ACHN (cell line): ENCODE data around the gene MRGPRF.

Source experiments
- DNase-seq: peaks from one replicate; pipeline ENCODE4 v3.0.0-alpha.2; 2015
- in situ Hi-C: cut with HindIII; loops from 2 replicates; pipeline ENCODE4 v1.10.0; 2017; ENCODE audit warnings: low sequenced_read_pairs, low pct_ligation_motif_present, low pct_unique_long_range_greater_than_20kb

Gene MRGPRF

DNA sequence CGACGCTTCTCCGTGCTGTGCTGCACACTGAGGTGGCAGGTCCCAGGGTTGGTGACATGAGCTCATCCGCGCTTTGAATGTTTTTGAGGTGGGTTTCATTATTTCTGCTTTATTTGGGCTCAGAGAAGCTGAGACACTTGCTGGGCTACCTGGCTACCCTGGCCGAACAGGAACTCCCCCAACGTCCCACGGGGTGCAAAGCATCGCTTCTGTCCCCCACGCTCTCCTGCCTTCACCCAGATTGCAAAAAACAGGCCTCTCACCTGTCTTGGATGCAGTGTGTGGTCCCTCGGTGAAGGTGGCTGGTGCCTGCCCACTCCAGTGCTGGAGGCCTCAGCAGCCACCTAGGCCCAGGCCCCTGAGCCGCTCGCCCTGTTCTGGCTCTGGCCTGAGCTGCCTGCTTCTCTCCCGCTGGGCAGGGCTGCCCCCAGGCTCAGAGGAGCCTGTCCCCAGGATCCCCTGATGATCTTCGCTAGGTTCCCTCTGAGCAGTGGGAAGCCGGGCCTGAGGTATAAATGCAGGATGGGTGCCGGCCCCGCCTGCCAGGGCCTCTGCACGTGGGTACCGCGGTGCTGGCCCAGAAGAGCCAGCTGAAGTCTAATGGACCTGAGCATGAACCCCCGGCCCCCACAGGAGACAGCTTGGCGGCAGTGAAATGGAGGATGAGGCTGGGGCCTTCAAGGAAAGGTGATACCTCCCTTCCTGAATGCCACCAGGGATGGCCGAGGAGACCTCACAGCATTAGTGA lies 16.5 kb downstream of the MRGPRF start:
- in situ Hi-C loops: no loop called here
- DNase-seq: no peak

DNA sequence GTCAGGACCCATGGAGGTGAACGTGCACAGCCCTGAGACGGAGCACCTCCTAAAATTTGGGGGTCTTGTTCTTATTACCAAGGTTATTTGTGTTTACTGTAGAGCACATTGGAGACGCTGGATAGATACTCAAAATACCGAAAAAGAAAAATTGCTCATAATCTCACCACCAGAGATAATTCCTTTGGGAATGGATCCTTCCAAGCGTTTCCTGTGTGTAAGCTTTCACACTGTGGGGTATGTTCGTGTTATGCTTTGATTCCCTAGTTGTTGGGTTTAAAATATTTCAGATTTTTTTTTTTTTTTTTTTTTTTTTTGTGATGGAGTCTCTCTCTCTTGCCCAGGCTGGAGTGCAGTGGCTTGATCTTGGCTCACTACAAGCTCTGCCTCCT lies 18.2 kb downstream of the MRGPRF start:
- DNase-seq: no peak
- in situ Hi-C loops: no loop called here

DNA sequence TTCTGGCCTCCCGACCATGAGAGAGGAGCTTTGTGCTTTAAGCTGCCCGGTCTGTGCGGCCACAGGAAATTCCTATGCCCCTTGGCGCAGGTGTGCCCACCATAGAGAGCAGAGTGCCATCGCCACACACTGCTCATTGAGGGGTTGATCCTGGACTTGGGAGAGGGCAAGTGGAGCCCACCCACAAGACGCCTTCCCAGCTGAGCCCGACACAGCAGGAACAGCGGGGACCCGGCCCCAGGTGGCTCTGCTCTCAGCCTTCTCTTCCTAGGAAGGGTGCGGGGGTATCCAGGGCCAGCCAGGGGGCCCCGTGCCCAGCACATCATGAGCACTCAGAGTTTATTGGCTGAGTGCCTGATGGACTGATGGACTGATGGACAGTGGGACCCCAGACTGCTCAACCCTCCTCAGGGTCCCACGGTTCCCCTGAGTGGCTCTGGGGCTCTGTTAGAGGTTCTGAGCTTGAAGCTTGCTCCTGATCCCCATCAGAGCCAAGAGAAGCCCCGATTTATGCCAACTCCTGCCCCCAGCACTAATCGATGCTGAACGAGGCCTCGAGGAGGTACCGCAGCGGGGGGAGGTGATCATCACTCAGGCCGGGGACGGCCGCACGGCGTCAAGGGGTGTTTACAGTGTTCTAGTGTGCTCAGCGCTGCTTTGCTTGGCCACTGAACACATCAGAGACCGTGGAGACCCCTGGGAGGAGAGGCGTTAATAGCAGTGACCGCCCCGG lies 18.7 kb downstream of the MRGPRF start:
- in situ Hi-C loops: no loop called here
- no peak for DNase-seq

- DNase-seq: no peak
- in situ Hi-C loops: no loop called here
Observed at GRCh38 chr11:68993546-68993945, 19.5 kb downstream of the MRGPRF start.

DNA sequence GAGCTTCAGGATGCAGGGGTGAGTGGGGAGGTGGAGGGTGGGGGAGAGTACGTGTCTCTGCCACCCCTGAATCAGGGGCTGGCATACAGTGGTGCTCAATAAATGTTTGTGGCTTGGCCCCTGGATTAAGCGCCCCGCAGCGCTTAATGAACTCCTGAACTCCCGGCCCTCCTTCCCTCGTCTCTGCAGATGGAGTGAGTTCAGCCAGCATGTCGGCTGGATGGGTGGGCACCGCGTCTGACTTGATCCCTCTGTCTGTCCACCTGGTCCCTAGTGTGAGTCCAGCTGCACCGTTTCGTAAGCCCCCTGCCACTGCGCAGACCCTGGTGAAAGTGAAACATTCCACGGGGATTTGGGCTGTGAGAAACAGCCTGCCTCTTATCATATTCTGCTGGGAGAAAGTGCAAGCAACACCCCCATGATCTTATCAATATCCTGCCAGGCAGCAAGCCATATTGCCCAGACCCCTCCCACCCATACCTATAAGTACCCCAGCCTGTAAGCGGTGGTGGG lies 20.2 kb downstream of the MRGPRF start:
- in situ Hi-C loops: no loop called here
- DNase-seq: no peak

DNA sequence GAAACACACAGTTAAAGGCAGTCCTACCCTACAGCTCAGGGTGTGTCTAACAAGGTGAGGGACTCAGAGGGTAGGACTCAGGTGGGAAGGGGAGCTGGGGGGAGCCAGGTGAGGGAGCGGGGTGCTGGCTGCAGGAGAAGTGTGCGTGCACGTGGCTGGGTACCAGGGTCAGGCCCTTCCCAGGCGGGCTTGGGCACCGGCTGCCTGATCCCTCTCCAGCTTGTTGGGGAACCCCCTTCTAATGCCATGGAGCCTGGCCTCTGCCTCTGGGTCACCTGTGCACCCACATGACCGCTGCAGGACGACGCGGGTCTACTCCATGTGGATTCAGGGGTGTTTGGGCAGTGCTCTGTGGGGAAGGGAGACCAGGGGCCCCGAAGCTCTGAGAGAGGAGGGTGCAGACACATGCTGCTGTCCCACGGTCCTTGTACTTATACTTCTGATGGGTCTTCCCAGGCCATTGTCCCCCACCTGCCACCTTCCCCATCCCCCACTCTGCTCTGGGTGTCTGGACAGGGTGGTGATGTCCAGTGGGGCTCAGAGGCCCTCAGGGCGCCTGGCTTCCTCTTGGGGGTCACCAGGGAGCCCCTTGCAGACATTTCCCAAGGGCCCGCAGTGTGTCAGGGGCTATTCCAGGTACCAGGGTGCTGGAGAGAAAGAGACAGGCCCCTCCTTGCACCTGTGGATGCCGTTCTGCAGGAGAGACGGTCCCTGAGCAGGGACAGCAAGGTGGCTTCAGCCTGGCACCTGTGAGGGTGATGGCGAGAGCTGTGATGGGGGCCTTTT lies 21.9 kb downstream of the MRGPRF start:
- no peak for DNase-seq
- in situ Hi-C loops: no loop called here

DNA sequence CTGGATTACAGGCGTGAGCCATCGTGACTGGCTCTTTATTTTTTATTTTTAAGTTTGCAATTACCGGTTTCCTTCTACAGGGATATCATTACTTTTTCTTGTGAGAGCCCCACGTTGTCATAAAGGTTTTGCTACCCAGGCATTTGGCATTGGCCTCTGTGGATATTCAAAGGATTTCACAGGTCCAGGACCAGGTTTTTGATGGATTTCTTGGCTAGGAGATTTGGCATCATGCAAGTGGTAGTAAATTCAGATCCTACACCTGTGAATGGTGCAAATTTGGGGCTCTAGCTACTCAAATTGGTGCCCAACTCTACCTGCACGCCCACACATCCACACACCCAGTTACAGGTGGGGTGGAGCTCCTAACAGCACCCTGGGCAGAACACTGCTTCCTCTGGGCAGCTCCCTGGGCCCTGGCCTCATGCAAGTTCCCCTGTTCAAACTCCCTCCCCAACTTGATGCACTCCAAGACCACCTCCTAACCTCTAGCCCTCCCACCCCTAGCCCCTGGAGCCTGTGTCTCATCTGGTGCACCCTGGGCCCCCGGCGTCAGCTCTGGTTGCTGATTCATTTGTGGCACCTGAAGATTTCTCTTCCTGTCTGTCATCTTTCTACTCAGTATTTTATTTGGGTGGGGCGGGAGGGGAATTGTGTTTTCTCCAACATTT lies 23.0 kb downstream of the MRGPRF start:
- in situ Hi-C loops: no loop called here
- DNase-seq: no peak

- in situ Hi-C loops: no loop called here
Observed at GRCh38 chr11:68988491-68988890, 24.6 kb downstream of the MRGPRF start.

DNA sequence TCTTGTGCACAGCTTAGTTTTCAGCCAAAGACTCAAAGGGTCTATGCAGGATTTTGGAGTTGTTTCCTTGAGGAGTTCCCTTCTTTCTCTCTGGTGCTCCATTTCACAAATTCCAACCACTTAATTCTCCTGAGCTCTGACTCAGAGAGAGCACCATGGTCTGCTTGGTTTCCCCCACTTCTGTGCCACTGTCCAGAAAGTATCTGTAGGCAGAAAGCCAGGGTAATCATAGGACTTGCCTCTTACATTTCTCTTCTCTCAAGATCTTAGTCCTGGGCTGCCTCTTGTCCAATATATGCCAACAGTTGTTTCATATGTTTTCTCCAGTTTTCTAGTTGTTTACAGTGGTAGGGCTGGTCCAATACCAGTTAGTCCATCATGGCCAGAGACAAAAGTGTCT lies 25.8 kb downstream of the MRGPRF start:
- in situ Hi-C loops: no loop called here
- no peak for DNase-seq

More at GRCh38 chr11:68988491-68988890, 24.6 kb downstream of the MRGPRF start:
- DNase-seq: no peak

DNA sequence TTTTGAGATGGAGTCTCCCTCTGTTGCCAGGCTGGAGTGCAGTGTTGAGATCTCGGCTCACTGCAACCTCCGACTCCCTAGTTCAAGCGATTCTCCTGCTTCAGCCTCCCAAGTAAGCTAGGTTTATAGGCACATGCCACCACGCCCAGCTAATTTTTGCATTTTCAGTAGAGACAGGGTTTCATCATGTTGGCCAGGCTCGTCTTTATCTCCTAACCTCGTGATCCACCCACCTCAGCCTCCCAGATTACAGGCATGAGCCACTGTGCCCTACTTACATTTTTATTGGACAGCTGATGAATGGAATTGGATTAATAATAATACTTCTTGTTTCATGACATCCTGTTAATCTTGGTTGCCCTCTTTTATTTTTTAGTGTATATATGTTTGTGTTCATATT lies 29.2 kb downstream of the MRGPRF start:
- in situ Hi-C loops: no loop called here
- no peak for DNase-seq

DNA sequence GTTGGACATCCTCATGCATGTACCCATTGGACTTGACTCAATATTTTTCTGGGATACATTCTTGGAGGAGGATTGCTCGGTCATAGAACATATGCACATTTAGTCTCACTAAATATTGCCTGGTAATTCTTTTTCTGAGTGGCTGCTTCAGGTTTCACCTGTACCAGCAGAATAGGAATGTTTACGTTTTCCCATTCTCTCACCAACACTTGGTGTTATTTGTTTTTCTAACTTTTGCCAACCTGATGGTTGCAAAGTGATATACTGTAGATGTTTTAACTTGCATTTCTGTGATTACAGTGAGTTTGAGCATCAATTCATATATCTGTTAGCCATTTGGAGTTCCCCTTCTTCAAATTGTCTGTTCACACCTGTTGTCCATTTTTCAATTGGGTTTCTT lies 30.9 kb downstream of the MRGPRF start:
- no peak for DNase-seq
- in situ Hi-C loops: no loop called here

DNA sequence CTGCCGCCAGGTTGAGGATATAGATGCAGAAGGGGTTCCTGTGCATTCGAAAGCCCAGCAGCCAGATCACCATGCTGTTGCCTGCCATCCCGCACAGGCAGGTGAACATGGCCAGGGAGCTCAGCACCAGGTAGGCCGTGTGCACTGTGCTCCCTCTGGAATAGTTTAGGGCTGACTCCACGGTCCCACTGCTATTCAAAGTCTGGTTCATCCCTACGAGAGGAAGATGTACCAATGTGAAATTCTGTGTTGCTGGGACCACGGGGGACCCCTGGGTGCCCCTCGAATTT lies 32.3 kb downstream of the MRGPRF start, which contains the start of gene MRGPRD:
MRGPRD (minus strand) TSS at position 211 of the 290 bp plus-strand sequence; CDS start at position 211, 0 bp downstream.
- in situ Hi-C loops: no loop called here
- no peak for DNase-seq

DNA sequence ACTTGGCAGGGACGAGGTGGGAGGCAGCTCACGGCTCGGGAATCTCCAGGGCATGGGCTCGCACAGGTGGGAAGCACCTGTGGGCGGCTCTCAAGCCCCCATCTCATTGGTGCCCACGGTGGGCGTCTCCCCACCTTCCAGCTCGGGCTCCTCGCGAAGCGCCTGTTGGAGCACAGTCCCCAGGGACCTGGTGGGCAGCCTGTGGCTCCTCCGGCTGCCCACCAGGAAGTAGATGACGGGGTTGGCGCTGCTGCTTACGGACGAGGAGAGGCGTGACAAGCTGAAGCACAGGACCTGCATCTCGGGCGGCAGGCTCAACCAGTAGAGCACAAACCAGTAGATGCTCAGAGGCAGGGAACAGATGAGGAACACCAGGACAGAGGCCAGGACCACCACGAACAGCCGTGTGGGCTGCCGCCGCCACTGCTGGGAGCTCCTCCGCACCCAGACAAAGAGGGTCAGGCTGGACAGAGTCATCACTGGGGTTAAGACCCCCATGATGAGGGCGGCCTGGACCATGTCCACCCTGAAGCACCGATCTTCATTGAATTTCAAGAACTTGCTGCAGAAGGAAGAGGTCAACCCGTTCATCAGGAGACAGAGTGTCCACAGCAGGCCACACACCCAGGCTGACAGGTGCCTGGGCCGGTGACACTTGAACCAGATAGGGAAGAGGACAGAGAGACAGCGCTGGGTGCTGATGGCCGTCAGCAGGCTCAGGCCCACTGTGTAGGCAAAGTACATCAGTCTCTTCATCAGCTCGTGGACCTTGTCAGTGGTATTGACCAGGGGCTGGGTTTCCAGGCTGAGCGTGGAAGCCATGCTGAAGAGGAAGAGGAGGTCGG lies 32.9 kb downstream of the MRGPRF start:
- DNase-seq: no peak
- in situ Hi-C loops: no loop called here

- in situ Hi-C loops: no loop called here
- no peak for DNase-seq
Observed at GRCh38 chr11:68978931-68979594, 34.0 kb downstream of the MRGPRF start.

- in situ Hi-C loops: no loop called here
- no peak for DNase-seq
Observed at GRCh38 chr11:68978626-68978930, 34.5 kb downstream of the MRGPRF start.

DNA sequence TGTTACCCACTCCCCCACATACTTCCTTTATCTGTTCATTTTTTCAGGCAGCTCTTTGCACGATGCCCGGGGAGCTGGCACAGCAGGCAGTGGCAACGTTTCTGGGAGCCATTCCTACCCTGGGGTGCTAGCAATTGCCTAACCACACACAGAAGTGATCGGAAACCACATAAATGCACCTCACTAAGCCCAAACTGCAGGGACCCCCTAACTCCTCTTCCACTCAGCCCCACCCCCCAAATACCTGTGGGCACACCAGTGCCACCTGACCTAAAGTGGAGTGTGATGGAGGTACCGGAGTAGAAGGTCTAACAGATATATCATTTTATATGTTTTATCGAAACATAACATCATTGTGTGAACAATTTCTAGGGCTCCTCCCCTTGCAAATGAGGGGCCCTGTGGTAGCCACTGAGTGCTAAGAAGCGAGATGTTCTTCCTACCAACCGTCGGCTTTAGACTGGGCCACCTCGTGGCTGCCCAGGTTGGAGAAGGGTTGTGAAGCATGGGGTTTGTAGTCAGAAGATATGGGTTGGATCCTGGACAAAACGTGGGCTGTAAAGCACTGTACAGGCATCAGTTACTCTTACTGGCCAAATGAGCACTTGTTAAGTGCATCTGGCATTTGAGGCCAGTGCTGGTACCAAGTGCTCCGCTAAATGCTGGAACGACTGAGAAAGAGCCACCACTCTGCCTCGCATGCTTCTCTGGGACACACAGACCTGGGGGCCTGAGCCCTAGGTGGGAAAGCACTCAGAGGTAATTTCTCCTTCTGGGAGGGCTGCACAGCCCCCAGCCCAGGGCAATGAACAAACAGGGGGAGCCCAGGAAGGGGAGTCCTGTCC lies 35.0 kb downstream of the MRGPRF start:
- in situ Hi-C loops: no loop called here
- no peak for DNase-seq

GRCh38 chr11:68976563-68976962 lies 36.5 kb downstream of the MRGPRF start:
- in situ Hi-C loops: no loop called here
- no peak for DNase-seq
